HG02970 (cell line): Measurements from ENCODE around the gene WDCP.
"Not testable (repeated sequence)": the region's sequence is repeated elsewhere in the genome, so short reads cannot be mapped to it uniquely, and the experiment has no call there.

Experiments used
- ATAC-seq: cut with Tn5 transposase; IDR thresholded peaks from one replicate; pipeline ENCODE4 v1.9.1; 2021; ENCODE audit warnings: mild to moderate bottlenecking, moderate library complexity, moderate number of reproducible peaks; ENCODE audit not compliant: unreplicated experiment, low FRiP score

Gene WDCP, protein sequence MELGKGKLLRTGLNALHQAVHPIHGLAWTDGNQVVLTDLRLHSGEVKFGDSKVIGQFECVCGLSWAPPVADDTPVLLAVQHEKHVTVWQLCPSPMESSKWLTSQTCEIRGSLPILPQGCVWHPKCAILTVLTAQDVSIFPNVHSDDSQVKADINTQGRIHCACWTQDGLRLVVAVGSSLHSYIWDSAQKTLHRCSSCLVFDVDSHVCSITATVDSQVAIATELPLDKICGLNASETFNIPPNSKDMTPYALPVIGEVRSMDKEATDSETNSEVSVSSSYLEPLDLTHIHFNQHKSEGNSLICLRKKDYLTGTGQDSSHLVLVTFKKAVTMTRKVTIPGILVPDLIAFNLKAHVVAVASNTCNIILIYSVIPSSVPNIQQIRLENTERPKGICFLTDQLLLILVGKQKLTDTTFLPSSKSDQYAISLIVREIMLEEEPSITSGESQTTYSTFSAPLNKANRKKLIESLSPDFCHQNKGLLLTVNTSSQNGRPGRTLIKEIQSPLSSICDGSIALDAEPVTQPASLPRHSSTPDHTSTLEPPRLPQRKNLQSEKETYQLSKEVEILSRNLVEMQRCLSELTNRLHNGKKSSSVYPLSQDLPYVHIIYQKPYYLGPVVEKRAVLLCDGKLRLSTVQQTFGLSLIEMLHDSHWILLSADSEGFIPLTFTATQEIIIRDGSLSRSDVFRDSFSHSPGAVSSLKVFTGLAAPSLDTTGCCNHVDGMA

DNA sequence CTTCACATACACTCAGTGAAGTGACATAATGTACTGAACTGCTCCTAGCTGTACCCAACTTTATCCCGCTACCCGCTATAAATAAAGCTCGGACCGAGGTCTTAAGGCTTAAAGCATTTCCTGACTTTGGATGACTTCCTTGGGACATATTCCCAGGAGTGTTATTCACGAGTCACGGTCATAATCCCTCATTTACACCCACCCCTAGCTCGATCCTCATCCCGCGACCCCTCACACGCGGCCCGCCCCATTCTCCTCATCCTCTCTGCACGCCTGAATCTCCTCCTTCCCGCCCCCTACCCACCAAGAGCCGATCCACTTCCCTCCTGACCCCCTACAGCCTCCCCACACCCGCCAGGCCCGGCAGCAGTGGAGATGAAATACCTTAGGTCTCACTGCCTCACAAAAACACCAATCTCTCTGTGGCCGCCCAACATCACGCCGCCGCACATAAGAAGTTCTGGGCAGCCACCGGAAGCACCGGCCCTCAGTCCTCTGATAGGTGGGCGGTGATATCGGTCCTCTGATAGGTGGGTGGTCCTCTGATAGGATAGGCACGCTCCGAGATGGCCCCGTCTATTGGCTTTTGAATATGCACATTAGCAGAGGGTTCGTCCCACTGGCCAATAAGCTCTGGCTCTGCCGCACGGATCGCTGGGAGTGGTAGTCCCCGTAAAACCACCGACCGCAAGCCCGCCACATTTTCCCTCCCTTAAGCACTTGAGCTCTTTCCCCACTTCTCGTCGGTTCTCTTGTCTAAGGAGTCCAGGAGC is at the start of gene WDCP:
WDCP (minus strand) TSS at position 462 of the 773 bp plus-strand sequence. CDS start 7,897 bp downstream, outside the sequence.
- peak; percentile 96 for ATAC-seq

DNA sequence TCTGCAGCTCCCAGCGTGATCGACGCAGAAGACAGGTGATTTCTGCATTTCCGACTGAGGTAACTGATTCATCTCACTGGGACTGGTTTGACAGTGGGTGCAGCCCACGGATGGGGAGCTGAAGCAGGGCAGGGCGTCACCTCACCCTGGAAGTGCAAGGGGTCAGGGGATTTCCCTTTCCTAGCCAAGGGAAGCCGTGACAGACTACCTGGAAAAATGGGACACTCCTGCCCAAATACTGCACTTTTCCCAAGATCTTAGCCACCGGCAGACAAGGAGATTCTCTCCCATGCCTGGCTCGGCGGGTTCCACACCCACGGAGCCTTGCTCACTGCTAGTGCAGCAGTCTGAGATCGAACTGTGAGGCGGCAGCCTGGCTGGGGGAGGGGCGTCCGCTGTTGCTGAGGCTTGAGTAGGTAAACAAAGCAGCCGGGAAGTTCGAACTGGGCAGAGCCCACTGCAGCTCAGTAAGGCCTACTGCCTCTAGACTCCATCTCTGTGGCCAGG is 48.0 kb upstream of the WDCP start:
- ATAC-seq = not testable (repeated sequence)

DNA sequence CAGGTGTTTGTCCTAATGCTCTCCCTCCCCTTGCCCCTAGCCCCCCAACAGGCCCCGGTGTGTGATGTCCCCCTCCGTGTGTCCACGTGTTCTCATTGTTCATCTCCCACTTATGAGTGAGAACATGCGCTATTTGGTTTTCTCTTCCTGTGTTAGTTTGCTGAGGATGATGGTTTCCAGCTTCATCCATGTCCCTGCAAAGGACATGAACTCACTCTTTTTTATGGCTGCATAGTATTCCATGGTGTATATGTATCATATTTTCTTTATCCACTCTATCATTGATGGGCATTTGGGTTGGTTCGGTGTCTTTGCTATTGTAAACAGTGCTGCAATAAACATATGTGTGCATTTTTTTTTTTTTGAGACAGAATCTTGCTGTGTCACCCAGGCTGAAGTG is 46.1 kb upstream of the WDCP start:
- not testable (repeated sequence) for ATAC-seq

DNA sequence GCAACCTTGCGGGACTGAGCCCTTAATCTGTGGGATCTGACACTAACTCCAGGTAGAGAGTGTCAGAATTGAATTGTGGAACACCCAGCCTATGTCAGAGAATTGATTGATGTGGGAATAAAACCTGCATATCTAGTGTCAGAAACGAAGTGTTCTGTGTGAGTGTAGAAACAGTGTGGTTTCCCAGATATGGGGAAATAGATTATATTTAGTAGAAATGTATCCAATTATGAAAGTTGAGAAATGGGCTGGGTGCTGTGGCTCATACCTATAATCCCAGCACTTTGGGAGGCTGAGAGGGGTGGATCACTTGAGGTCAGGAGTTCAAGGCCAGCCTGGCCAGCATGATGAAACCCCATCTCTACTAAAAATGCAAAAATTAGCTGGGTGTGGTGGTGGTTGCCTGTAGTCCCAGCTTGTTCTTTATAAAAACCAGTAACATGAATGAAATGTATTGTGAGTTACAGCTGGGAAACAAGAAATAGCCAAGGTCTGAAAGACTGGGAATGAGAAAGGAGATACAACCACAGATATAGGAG is 41.7 kb upstream of the WDCP start:
- no peak for ATAC-seq

DNA sequence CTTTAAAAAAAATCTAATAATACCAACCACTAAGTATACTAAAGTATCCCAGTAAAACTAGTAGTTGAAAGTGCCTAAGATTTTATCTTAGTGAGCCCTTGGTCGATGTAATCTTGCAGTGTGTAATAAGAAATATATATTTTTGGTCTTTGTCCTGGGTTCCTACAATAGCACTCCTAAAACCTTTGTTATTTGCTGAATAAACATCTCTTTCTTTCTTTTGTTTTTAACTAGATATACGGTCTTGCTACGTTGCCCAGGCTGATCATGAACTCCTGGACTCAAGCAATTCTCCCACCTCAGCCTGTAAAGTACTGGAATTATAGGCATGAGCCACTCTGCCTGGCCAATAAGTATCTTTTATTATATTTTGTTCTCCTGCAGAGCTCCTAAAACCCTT is 39.8 kb upstream of the WDCP start:
- no peak for ATAC-seq

DNA sequence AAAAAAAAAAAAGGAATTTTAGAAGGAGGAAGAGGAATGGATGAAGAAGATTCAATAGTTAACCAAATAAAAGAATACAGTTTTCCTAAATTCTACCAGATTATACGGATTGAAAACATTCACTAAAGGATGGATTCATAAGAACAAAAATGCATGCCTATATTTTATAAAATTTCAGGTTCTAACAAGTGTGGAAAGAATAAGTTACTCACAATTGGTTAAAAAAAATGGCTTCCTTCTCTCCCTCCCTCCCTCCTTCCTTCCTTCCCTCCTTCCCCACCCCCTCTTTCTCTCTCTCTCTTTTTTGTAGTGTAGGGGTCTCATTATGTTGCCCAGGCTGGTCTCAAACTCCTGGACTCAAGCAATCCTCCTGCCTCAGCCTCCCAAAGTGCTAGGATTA is 39.0 kb upstream of the WDCP start:
- no peak for ATAC-seq

DNA sequence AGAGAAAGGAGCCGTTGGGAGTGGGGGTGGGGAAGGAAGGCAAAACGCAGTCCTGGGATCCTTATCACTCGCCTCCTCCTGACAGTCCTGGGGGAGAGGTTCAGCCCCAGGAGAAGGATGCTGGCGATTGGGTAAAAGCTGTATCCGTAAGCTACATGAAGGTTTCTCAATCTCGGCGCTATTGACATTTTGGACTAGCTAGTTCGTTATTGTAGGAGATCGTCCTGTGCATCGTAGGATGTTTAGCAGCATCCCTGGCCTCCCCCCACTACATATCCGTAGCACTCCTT is 38.0 kb upstream of the WDCP start:
- ATAC-seq = no peak

DNA sequence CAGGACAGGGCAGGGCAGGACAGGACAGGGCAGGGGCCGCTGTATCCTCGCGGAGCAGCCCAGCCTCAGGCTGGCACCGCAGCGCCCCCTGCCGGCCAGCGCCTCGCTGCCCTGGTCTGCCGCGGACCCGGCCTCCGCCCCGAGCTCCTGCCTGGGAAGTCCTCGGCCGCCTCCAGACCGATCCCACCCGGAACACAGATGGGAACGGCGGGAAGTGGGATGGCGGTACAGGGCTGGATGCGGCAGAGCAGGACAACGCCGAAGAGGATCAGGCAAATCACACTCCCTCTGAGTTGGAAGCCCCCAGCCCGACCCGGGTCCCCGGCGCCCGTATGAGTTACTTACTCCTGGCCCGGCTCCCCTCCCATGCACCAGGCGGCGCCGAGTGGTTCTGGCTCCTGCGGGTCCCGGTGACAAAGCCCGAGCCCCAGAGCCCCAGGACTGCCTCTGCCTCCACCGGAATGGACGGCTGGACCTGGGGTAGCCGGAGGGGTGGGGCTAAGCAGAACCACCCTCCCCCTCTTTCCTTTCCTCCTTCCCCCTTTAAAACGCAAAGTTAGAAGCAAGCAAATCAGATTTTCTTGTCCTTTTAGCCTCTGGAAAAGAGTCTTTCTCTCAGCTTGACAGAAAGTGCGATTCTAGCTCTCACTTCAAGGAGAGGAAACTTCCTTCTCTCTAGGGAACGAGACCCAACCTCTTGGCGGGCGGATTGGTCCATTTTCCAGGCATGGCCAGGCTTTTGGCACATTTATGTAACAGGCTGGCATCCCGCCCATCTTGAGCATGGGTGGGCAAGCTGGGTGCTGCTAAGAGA is 37.4 kb upstream of the WDCP start, which contains the start of gene TP53I3:
TP53I3 (minus strand) TSS at position 449 of the 814 bp plus-strand sequence. CDS start 508 bp downstream, outside the sequence.
- peak; percentile 68 for ATAC-seq

DNA sequence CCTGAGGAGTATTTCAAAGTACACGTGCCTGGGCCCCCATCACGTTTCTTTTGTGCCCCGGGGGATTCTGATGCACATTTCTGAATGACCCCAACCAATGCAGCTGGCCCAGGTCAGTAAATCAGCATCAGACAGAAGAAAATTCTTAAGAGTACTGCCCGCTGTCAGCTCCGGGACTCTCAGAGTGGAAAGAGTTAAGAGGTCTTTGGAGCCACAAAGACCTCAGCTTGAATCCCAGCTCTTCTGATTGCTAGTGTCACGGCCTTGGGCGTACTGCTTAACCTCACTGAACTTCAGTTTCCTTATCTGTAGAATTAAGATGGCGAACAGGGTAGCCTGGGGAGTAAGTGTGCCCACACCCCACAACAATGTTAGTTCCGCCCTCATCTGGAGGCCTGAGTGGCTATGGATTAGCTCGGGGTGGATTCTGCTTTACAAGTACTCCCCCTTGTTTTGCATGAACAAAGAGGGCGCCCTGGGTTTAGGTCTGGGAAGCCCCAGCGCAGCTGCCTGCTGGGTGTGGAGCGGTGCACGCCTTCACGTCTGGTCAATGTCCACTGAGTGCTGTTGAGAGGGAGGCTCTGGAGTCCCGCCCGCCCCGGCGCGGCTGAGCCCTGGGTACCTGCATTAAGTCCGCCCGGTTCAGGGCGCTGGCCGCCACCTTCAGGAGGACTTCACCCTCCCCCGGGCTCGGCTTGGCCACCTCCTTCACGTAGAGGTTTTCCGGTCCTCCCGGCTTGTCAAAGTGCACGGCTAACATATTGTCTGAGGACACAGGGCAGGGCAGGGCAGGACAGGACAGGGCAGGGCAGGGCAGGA is 36.6 kb upstream of the WDCP start:
- peak; percentile 73 for ATAC-seq

DNA sequence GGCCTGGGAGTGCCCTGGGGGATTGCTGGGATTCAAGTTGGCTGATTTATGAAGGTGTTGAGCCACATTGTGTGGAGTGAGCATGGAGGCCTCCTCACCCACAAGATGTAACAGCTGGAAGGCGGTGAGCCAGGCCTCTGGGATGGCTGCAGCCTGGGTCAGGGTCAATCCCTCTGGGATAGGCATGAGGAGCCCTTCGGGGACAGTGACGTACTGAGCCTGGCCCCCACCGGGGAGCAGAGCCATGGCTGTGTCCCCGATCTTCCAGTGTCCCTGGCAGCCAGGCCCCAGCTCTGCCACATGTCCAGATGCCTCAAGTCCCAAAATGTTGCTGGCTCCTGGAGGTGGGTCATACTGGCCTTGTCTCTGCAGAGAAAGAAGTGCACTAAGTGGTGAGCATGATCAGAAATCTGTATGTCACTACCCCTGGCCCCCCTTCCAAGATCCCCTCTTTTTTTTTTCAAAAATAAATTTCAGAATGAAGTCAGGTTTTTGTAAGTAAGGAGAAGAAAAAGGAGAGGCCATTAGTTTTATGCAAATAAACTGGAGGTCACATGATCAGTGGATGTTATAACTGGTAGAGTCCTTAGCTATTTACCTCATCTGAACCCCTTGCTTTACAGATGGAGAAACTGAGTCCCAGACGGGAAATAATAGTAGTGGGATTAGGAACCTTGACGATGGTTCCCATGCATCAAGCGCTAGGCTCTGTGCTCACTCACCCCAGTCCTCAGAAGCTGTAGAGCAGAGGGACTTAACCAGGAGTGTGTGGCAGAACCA is 35.8 kb upstream of the WDCP start:
- ATAC-seq = no peak

DNA sequence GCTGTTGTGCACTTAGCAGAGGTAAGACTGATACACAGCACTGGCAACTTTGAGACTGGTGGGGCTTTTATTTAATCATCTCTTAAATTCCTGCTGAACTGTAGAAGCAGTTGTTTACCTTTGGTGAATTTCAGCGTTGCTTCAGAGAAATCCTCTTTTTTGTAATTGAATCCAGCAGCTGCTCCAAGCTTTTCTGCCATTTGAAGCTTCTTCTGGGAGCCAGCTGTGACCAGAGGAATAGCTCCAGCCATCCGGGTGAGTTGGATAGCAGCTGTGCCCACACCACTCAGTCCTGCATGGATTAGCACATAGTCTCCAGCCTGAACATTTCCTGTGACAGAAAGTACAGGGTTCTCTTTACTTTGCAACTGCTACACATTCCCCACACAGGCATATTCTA is 33.5 kb upstream of the WDCP start:
- ATAC-seq = no peak

DNA sequence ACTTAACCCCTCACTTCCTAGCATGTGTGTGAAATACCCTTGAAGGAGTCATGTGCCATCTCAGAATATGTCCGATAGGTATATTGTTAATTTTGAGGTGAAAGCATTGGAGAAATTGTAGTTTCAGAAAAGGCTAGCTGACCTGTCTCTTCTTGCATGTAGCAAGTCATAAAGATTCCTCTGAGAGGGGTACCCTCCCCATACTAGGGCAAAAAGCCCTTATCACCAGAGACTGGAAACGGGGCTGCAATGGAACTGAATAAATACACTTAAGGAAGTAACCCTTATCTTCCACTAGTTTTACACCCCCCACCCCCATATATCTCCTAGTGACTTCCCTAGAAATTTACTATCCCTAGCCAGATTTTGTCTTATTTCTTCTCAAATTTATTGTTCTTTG is 30.7 kb upstream of the WDCP start:
- no peak for ATAC-seq

DNA sequence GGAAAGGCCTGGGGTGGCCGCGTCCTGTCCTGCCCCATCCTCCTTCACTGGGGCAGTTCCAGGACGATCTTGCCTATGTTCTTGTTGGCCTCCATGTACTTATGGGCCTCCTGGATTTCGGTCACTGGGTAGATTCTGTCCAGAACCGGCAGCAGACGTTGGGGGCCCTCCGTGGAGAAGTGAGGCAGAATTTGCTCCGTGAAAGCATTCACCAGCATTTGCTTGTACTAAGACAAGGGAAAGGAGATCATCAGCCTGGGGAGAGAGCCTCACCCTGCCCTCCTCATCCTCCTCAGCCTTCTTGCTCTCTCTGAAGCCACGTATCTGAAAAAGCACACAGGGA is 30.3 kb upstream of the WDCP start:
- ATAC-seq = no peak

DNA sequence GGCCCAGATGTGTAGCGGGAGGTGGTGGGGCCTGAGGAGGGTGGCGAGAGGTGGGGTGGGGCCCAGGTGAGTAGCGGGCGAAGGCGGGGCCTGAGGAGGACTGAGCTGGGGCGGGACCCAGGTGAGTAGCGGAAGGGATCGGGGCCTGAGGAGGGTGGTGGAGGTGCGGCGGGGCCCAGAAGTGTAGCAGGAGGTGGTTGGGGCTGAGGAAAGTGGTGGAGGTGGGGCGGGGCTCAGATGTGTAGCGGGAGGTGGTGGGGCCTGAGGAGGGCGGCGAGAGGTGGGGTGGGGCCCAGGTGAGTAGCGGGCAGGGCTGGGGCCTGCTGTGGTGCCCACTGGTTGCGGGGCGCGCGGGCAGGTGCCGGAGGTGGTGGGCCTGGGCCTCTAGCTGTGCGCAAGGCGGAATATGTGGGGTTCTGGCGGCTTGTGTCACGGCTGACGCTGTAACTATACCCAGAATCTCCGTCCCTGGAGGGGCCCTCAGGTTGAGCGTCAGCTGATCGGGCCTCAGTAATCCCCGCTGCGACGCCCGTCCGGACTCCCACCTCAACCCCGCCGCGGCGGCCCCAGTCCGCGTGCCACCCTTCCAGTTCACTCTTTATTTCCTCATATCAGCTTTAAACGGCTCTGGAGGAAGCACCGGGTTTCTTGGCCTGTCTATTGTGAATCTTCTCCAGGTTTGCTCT is 29.8 kb upstream of the WDCP start:
- peak; percentile 5 for ATAC-seq

DNA sequence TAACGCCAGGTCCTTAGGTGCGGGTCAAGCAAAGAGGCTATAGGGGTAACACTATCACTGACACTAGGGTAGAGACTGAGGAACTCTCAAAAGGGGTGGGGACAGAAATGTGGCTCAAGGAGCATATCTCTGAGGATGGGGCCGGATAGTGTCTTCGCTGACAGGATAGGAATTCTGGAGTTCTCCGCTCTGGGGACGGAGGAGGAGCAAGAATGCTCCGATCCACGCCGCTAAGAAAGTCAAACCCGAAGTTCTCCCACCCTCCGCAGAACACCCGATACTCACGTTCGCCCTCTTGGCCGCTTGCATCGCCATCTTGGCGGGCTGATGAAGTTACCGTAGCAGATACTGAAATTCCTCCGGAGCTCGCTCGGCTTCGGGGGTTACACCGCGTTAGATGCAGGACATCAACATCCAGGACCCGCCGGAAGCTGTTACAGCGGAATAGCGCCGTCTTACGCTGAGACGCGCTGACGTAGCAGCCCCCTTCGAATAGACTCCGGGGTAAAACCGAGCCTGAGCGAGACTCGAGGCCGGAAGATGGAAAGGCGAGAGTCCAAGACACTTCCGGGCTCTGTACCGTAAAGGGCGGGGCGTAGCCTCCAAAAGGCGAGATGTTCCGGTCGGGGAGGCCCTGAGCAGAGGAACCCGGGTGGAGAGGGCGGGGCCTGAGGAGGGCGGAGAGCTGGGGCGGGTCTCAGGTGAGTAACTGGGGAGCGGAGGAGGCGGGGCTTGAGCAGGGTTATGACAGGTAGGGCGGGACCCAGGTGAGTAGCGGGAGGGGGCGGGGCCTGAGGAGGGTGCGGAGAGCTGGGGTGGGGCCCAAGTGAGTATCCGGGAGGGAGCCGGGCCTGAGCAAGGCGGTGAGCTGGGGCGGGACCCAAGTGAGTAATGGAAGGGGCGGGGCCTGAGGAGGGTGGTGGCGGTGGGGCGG is 29.0 kb upstream of the WDCP start, which contains the start of gene SF3B6:
SF3B6 (minus strand) TSS at position 412 of the 934 bp plus-strand sequence; CDS start at position 315, 97 bp downstream.
- peak; percentile 93 for ATAC-seq

DNA sequence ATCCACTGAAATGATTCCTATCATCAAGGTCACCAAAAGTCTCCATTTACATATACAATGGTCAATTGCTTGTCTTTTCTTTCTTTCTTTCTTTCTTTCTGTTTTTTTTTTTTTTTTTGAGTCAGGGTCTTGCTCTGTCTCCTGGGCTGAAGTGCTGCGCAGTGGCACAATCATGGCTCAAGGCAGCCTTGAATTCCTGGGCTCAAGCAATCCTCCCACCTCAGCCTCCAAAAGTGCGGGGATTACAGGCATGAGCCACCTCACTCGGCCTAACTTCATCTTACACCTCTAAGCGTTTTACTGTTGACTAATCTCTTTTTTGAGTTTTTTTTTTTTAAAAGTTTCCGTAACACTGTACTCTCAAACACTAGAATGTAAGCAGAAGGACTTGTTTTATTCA is 28.1 kb upstream of the WDCP start:
- ATAC-seq = no peak

DNA sequence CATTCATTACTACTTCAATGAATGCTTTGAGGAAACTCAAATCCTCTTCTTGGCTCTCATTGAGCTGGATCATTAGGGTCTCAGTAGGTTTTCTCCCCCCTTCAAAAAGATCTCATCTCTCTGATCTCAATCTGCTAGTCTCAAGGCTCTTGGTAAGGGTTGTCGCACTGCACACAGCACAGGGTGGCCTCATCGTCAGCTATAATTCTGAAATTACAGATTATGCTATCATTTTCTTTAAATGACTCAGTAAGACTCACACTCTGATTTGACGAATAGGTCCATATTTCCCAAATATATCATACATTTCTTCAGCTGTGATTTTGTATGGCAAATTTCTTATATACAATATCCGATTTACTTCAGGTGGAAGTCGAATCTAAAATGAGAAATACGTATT is 26.6 kb upstream of the WDCP start:
- no peak for ATAC-seq
